Measurements from ENCODE around the gene MDFIC2. TPM values are rescaled to one million over a fixed set of nuclear protein-coding genes. Genes with fewer than 3 reads are reported as not detected.

Gene MDFIC2
- polyA plus RNA-seq, 2 of the 4 experiments (the other 2 are of a cell fraction) = not detected

DNA sequence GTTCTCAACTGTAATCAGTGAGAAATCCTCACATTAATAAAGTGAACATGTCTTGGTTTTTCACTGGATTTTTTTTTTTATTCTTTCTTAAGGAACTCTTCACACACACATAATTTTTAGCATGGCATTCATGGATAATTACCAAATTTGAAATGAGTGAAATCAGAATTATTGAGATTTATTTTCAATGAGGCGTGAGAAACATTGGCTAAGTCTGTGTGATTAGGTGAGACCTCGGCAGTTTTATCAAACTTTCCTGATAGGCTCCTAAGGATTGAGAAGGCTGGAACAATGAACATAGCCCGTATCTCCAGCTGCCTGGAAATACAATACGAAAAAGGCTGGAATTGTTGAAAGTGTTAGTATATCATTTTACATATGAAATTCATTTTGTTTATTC, 35.5 kb downstream of the MDFIC2 start:
- Histone ChIP-seq H3K9me3 (no peaks in the 10 kb centered on the region), H3K4me1 (peaks cover 31% of the 10 kb centered on the region), H3K4me2 (no peak overlapping the region), H3K4me3 (no peak overlapping the region), H3K27ac (peak overlapping the region in 1 of 2 experiments; percentile 90; a peak in 3 of 6 replicates)
- DNase-seq (ENCODE audit: low read depth in 1 of 2, low spot score in 1 of 2) = no peak
- TF ChIP-seq TFCP2L1 (CRISPR knock-in tag; IDR thresholded peaks at IDR 0.05) (no peak), EHF (CRISPR knock-in tag; IDR thresholded peaks at IDR 0.05) (no peak), ZFP36 (IDR thresholded peaks at IDR 0.05; ENCODE audit: borderline replicate concordance, partially characterized antibody) (no peak), GATA3 (IDR thresholded peaks at IDR 0.05; ENCODE audit: borderline replicate concordance) (no peak), CEBPB (IDR thresholded peaks at IDR 0.05) (no peak), CHD4 (IDR thresholded peaks at IDR 0.05; ENCODE audit: borderline replicate concordance) (no peak), NFE2L2 (conservative IDR thresholded peaks at IDR 0.05; ENCODE audit: low read length) (no peak), NPAS2 (CRISPR knock-in tag; IDR thresholded peaks at IDR 0.05; ENCODE audit: borderline replicate concordance) (no peak), ZC3H11A (IDR thresholded peaks at IDR 0.05) (no peak)
- TF ChIP-seq, protein P1, sequence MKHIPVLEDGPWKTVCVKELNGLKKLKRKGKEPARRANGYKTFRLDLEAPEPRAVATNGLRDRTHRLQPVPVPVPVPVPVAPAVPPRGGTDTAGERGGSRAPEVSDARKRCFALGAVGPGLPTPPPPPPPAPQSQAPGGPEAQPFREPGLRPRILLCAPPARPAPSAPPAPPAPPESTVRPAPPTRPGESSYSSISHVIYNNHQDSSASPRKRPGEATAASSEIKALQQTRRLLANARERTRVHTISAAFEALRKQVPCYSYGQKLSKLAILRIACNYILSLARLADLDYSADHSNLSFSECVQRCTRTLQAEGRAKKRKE (CRISPR knock-in tag; IDR thresholded peaks at IDR 0.05; ENCODE audit: low read depth) = no peak
- WGBS (ENCODE audit: missing lambda C conversion rate) = 51% methylated on average over 4 of the region's 4 CpGs
- CTCF ChIA-PET = no interaction called here
- POLR2A ChIA-PET = no interaction called here
- ATAC-seq = peak in 1 of 2 experiments; percentile 8; a peak in 1 of 6 replicates
- FAIRE-seq = no peak

DNA sequence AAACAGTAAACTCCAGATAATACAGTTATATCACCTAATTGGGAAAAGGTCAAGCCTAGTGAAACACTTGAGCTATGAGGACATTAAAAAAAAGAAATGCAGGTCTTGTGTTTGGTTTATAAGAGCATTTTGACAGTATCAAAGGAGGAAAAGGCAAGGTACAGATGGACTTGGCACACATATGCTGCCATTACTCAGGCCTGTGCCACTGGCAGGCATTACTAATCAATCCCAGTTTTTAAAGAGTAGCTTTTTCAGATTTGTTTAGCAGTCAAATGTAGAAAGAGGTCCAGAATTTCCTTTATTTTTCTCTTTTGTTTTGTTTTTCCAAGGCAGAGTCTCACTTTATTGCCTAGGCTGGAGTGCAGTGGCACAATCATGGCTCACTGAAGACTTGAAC, 38.9 kb downstream of the MDFIC2 start:
- Histone ChIP-seq H3K27ac (no peak overlapping the region), H3K9me3 (no peaks in the 10 kb centered on the region), H3K4me2 (no peak overlapping the region), H3K4me1 (peaks cover 15% of the 10 kb centered on the region), H3K4me3 (no peak overlapping the region)
- TF ChIP-seq PHF8 (IDR thresholded peaks at IDR 0.05; ENCODE audit: borderline replicate concordance, low read depth) = no peak
- no peak for TF ChIP-seq EP300 (IDR thresholded peaks at IDR 0.05)
- no peak for TF ChIP-seq TP53 (CRISPR knock-in tag; IDR thresholded peaks at IDR 0.05)
- no peak for TF ChIP-seq HOXB5 (CRISPR knock-in tag; IDR thresholded peaks at IDR 0.05)
- no peak for TF ChIP-seq NR3C1 (IDR thresholded peaks at IDR 0.05)
- TF ChIP-seq, protein P2, sequence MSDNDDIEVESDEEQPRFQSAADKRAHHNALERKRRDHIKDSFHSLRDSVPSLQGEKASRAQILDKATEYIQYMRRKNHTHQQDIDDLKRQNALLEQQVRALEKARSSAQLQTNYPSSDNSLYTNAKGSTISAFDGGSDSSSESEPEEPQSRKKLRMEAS (IDR thresholded peaks at IDR 0.05) = no peak
- TF ChIP-seq, protein P3, sequence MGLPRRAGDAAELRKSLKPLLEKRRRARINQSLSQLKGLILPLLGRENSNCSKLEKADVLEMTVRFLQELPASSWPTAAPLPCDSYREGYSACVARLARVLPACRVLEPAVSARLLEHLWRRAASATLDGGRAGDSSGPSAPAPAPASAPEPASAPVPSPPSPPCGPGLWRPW (IDR thresholded peaks at IDR 0.05) = no peak
- TF ChIP-seq EHMT2 (IDR thresholded peaks at IDR 0.05; ENCODE audit: low read depth) = no peak
- no peak for TF ChIP-seq ZSCAN20 (CRISPR knock-in tag; IDR thresholded peaks at IDR 0.05)
- no peak for TF ChIP-seq MAZ (IDR thresholded peaks at IDR 0.05; ENCODE audit: borderline replicate concordance, low read depth, low read length)
- no peak for TF ChIP-seq HOXA7 (CRISPR knock-in tag; IDR thresholded peaks at IDR 0.05)
- no peak for TF ChIP-seq HEYL (CRISPR knock-in tag; IDR thresholded peaks at IDR 0.05)
- no peak for TF ChIP-seq SMC3 (IDR thresholded peaks at IDR 0.05)
- TF ChIP-seq TFCP2L1 (CRISPR knock-in tag; IDR thresholded peaks at IDR 0.05) = no peak
- TF ChIP-seq CBX2 (IDR thresholded peaks at IDR 0.05; ENCODE audit: borderline replicate concordance, low read depth) = no peak
- TF ChIP-seq NFE2L2 (conservative IDR thresholded peaks at IDR 0.05; ENCODE audit: low read length) = no peak
- TF ChIP-seq POLR2AphosphoS2 (conservative IDR thresholded peaks at IDR 0.05; ENCODE audit: low read length) = no peak
- TF ChIP-seq, protein P1 (CRISPR knock-in tag; IDR thresholded peaks at IDR 0.05; ENCODE audit: low read depth) = no peak
- TF ChIP-seq CHD2 (IDR thresholded peaks at IDR 0.05; ENCODE audit: low read length, partially characterized antibody) = no peak
- ATAC-seq = no peak
- no peak for FAIRE-seq
- CTCF ChIA-PET = interaction anchor here (1.0 to 1.1 kb wide), 2 partner anchors 19 to 86 kb away, joined by 3 read pairs; no protein-coding TSS in a partner anchor
- DNase-seq (ENCODE audit: low read depth in 1 of 2, low spot score in 1 of 2) = peak in 1 of 2 experiments; percentile 38
- POLR2A ChIA-PET = interaction anchor here (0.6 kb wide), 1 partner anchor 1332 kb away, joined by 5 read pairs; no protein-coding TSS in a partner anchor
